ENCODE data around the gene TRIM8. TPM values are rescaled to one million over a fixed set of nuclear protein-coding genes. Genes with fewer than 3 reads are reported as not detected.

Gene TRIM8
- total RNA-seq, 1 experiment from 2014 or later = 91.6 TPM

GRCh38 chr10:102626026-102626685 lies 18.1 kb upstream of the TRIM8 start:
- intact Hi-C loops (cut with micrococcal nuclease) = no loop called here
- CTCF ChIA-PET = interaction anchor here (0.6 to 2.2 kb wide), 2 partner anchors 11 to 1616 kb away, joined by 3 to 8 read pairs; no protein-coding TSS in a partner anchor

More at GRCh38 chr10:102626026-102626685, 18.1 kb upstream of the TRIM8 start:
- no TSS peak for BruUV-seq (replicated peaks)
- no peaks in the 10 kb centered on the region for H3K79me2 ChIP-seq (ENCODE audit: insufficient read depth, low read length)
- no peaks in the 10 kb centered on the region for H4K20me1 ChIP-seq (ENCODE audit: insufficient read depth)
- H3K4me3 ChIP-seq (replicated peaks in 1 of 2; ENCODE audit: low read depth in 1 of 2, low read length in 2 of 2) = no peak overlapping the region
- DNase-seq (ENCODE audit: low read depth, low spot score) (no peak), ATAC-seq (no peak)
- no peaks in the 10 kb centered on the region for H3K9me2 ChIP-seq (ENCODE audit: insufficient read depth)
- H3K27me3 ChIP-seq (ENCODE audit: insufficient read depth, low read length) = no peaks in the 10 kb centered on the region
- RAD21 ChIA-PET (ENCODE audit: low non-redundant PET in 1 of 2, low total read pairs in 2 of 2, uncharacterized antibody in 2 of 2, unreplicated experiment in 2 of 2) = no interaction called here
- POLR2A ChIA-PET = interaction anchor here (1.0 kb wide), 1 partner anchor 16 kb away, joined by 7 read pairs; no protein-coding TSS in a partner anchor
- H3K4me1 ChIP-seq (ENCODE audit: control insufficient read depth in 1 of 2, insufficient read depth in 2 of 2, low read length in 2 of 2) = peaks cover 41 to 51% of the 10 kb centered on the region in 2 experiments
- no peaks in the 10 kb centered on the region for H3K9me3 ChIP-seq (ENCODE audit: control insufficient read depth in 1 of 2, insufficient read depth in 1 of 2, low read depth in 1 of 2, low read length in 2 of 2)
- H3K9ac ChIP-seq (ENCODE audit: low read length) = no peak overlapping the region
- no peak overlapping the region for H3K27ac ChIP-seq (ENCODE audit: low read depth, low read length)
- TF ChIP-seq REST (IDR thresholded peaks at IDR 0.05; ENCODE audit: low read depth) (no peak), POLR2A (IDR thresholded peaks at IDR 0.05; ENCODE audit: borderline replicate concordance, extremely low read depth, insufficient read depth, insufficient read length) (no peak), EZH2phosphoT487 (IDR thresholded peaks at IDR 0.05; ENCODE audit: borderline replicate concordance) (no peak), POLR2AphosphoS5 (IDR thresholded peaks at IDR 0.05; ENCODE audit: low read depth, low read length) (no peak)
- no peak overlapping the region for H3K4me2 ChIP-seq (ENCODE audit: low read length)
- H2AFZ ChIP-seq (ENCODE audit: low read depth, low read length, poor library complexity, severe bottlenecking) = no peak overlapping the region
- no peaks in the 10 kb centered on the region for H3K36me3 ChIP-seq (ENCODE audit: control insufficient read depth in 1 of 2, insufficient read depth in 2 of 2, low read length in 2 of 2)
